GM23338 (cell line): ENCODE measurements around the gene H2BK1. TPM values are rescaled to one million over a fixed set of nuclear protein-coding genes. Genes with fewer than 3 reads are reported as not detected.

ENCODE experiments used
- ATAC-seq: fragments of 200-7000 bp; cut with Tn5 transposase; 3 replicates; pipeline ENCODE4 v1.9.1; 2020
- DNase-seq: peaks from one replicate; pipeline ENCODE4 v3.0.0-alpha.2; 2015; ENCODE audit warnings: low spot score
- H2AFZ ChIP-seq: fragments of 200-600 bp; sonication (generic); 2 replicates; pipeline ENCODE4 v1.8.0; 2016; ENCODE audit warnings: antibody characterized with exemption, mild to moderate bottlenecking, moderate library complexity
- H3F3A ChIP-seq: fragments of 200-600 bp; sonication (generic); replicated peaks from 2 replicates; pipeline ENCODE4 v1.8.0; 2017; ENCODE audit warnings: antibody characterized with exemption, mixed run types, low read depth
- H3K27ac ChIP-seq: fragments of 200-600 bp; sonication (generic); 2 replicates; pipeline ENCODE4 v1.6.1; 2016; ENCODE audit warnings: low read depth
- H3K27me3 ChIP-seq: fragments of 200-600 bp; sonication (generic); 2 replicates; pipeline ENCODE4 v1.8.0; 2016; ENCODE audit warnings: mild to moderate bottlenecking, mixed run types, moderate library complexity; ENCODE audit not compliant: insufficient read depth
- H3K36me3 ChIP-seq: fragments of 200-600 bp; sonication (generic); 2 replicates; pipeline ENCODE4 v1.8.0; 2016; ENCODE audit warnings: mild to moderate bottlenecking; ENCODE audit not compliant: insufficient read depth
- H3K4me1 ChIP-seq: fragments of 200-600 bp; sonication (generic); 2 replicates; pipeline ENCODE4 v1.8.0; 2016; ENCODE audit warnings: mild to moderate bottlenecking, moderate library complexity; ENCODE audit not compliant: insufficient read depth
- H3K4me2 ChIP-seq: fragments of 200-600 bp; sonication (generic); 2 replicates; pipeline ENCODE4 v1.7.1; 2017; ENCODE audit warnings: mixed run types
- H3K4me3 ChIP-seq: fragments of 200-600 bp; sonication (generic); 2 replicates; pipeline ENCODE4 v1.6.1; 2016; ENCODE audit warnings: mixed run types
- H3K79me2 ChIP-seq: fragments of 200-600 bp; sonication (generic); replicated peaks from 2 replicates; pipeline ENCODE4 v1.8.0; 2017; ENCODE audit warnings: mild to moderate bottlenecking; ENCODE audit not compliant: insufficient read depth
- H3K9me2 ChIP-seq: fragments of 200-600 bp; sonication (generic); 2 replicates; pipeline ENCODE4 v1.8.0; 2017; ENCODE audit not compliant: insufficient read depth
- H4K20me1 ChIP-seq: fragments of 200-600 bp; sonication (generic); replicated peaks from 2 replicates; pipeline ENCODE4 v1.8.0; 2017; ENCODE audit warnings: mild to moderate bottlenecking; ENCODE audit not compliant: insufficient read depth
- H3K27ac Mint-ChIP-seq: 2 replicates; pipeline ENCODE4 v1.8.0; 2020; ENCODE audit warnings: inconsistent platforms, mild to moderate bottlenecking, moderate library complexity, mixed read lengths
- H3K27me3 Mint-ChIP-seq: 3 replicates; pipeline ENCODE4 v1.8.0; 2022; ENCODE audit warnings: low read depth, mild to moderate bottlenecking, moderate library complexity, mixed read lengths, inconsistent platforms; ENCODE audit not compliant: insufficient read depth, poor library complexity
- H3K36me3 Mint-ChIP-seq: 3 replicates; pipeline ENCODE4 v1.8.0; 2021; ENCODE audit warnings: low read depth, mild to moderate bottlenecking, inconsistent platforms, moderate library complexity, mixed read lengths
- H3K4me1 Mint-ChIP-seq: 3 replicates; pipeline ENCODE4 v1.8.0; 2020; ENCODE audit warnings: mild to moderate bottlenecking, inconsistent platforms, mixed read lengths
- H3K4me3 Mint-ChIP-seq: 3 replicates; pipeline ENCODE4 v1.8.0; 2021; ENCODE audit warnings: moderate library complexity, mild to moderate bottlenecking, inconsistent platforms, mixed read lengths
- H3K9me3 Mint-ChIP-seq: 3 replicates; pipeline ENCODE4 v1.8.0; 2020; ENCODE audit warnings: moderate library complexity, mild to moderate bottlenecking, inconsistent platforms, mixed read lengths
- NANOG ChIP-seq: IDR thresholded peaks from 2 replicates; pipeline ENCODE4 v1.6.1; 2016; ENCODE audit warnings: antibody characterized with exemption, borderline replicate concordance
- ZNF331 ChIP-seq: fragments of 250-450 bp; sonication (Bioruptor Pico); IDR thresholded peaks from 2 replicates; pipeline ENCODE4 v1.5.0; 2020; ENCODE audit warnings: low read depth, mild to moderate bottlenecking, moderate library complexity
- polyA plus RNA-seq: library from polyadenylated mRNA; unstranded; fragments of >200 nt; fragmentation: Nextera tagmentation; extraction: Ambion mirVana; gene quantifications from 2 replicates; pipeline ENCODE4 v1.2.1, GENCODE V29; 2016
- total RNA-seq: library from RNA; depleted of rRNA; stranded (reverse); fragments of >200 nt; shearing (Covaris generic); gene quantifications from 2 replicates; pipeline ENCODE4 v1.2.3, GENCODE V29; 2014
- TF ChIP-seq, protein P1 (sequence below): IDR thresholded peaks from one replicate; pipeline ENCODE4 v1.6.1; 2018; ENCODE audit warnings: antibody characterized with exemption; ENCODE audit not compliant: unreplicated experiment
- TF ChIP-seq, protein P2 (sequence below): fragments of 250-450 bp; sonication (Bioruptor Pico); IDR thresholded peaks from 2 replicates; pipeline ENCODE4 v1.5.0; 2020; ENCODE audit warnings: mild to moderate bottlenecking, moderate library complexity

H2BK1 gene
- total and polyA plus RNA-seq, 2 experiments from 2014 or later, result not detected

DNA sequence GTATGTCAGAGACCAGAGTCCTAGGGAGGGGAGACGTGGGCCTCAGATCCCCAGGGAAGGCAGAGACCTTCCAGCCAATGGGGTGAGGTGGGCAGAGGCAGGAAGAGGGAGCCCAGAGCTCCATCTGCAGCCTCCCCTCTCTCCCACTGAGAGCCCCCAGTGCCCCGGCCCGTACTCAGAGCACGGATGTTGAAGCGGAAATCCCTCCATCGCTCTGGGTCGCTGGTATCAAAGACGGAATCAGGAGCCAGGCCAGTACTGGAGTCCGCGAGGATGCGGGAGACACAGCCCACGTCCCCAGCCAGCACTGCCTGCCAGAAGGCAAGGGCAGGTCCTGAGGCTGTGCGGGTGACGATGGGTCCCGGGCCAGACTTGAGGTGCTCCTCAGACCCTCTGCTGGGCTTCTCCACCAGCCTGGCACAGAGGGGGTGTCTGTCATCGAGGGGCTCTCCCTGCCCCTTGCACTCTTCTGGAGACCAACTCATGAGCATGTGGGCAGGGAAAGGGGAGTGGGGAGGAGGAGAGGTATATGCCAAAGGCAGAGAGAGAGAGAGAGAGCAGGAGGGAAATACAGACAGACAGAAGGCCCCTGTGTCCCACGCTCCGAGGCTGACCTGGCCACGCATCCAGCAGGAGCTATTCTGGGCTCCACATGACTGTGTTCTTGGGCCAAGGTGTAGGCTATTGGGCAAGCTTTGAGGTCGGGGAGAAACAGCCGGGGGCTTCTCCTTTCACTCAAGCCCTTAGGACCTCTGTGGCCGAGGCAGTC is 23.5 kb downstream of the H2BK1 start, which contains the start of gene ASB10:
ASB10 (minus strand) TSS at position 611 of the 769 bp plus-strand sequence; CDS start at position 491, 120 bp downstream.
- Mint-ChIP-seq H3K9me3 (no peaks in the 10 kb centered on the region), H3K36me3 (no peaks in the 10 kb centered on the region), H3K27ac (no peak within 1 kb of the TSS), H3K4me1 (no peaks in the 10 kb centered on the region), H3K27me3 (peaks cover 6% of the 10 kb centered on the region), H3K4me3 (no peak within 1 kb of the TSS)
- H3K4me2 ChIP-seq, result no peak within 1 kb of the TSS
- H3K4me3 ChIP-seq, result no peak within 1 kb of the TSS
- H3K9me2 ChIP-seq, result no peaks in the 10 kb centered on the region
- no peak for TF ChIP-seq NANOG
- TF ChIP-seq, protein P1, sequence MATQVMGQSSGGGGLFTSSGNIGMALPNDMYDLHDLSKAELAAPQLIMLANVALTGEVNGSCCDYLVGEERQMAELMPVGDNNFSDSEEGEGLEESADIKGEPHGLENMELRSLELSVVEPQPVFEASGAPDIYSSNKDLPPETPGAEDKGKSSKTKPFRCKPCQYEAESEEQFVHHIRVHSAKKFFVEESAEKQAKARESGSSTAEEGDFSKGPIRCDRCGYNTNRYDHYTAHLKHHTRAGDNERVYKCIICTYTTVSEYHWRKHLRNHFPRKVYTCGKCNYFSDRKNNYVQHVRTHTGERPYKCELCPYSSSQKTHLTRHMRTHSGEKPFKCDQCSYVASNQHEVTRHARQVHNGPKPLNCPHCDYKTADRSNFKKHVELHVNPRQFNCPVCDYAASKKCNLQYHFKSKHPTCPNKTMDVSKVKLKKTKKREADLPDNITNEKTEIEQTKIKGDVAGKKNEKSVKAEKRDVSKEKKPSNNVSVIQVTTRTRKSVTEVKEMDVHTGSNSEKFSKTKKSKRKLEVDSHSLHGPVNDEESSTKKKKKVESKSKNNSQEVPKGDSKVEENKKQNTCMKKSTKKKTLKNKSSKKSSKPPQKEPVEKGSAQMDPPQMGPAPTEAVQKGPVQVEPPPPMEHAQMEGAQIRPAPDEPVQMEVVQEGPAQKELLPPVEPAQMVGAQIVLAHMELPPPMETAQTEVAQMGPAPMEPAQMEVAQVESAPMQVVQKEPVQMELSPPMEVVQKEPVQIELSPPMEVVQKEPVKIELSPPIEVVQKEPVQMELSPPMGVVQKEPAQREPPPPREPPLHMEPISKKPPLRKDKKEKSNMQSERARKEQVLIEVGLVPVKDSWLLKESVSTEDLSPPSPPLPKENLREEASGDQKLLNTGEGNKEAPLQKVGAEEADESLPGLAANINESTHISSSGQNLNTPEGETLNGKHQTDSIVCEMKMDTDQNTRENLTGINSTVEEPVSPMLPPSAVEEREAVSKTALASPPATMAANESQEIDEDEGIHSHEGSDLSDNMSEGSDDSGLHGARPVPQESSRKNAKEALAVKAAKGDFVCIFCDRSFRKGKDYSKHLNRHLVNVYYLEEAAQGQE, result no peak
- TF ChIP-seq, protein P2, sequence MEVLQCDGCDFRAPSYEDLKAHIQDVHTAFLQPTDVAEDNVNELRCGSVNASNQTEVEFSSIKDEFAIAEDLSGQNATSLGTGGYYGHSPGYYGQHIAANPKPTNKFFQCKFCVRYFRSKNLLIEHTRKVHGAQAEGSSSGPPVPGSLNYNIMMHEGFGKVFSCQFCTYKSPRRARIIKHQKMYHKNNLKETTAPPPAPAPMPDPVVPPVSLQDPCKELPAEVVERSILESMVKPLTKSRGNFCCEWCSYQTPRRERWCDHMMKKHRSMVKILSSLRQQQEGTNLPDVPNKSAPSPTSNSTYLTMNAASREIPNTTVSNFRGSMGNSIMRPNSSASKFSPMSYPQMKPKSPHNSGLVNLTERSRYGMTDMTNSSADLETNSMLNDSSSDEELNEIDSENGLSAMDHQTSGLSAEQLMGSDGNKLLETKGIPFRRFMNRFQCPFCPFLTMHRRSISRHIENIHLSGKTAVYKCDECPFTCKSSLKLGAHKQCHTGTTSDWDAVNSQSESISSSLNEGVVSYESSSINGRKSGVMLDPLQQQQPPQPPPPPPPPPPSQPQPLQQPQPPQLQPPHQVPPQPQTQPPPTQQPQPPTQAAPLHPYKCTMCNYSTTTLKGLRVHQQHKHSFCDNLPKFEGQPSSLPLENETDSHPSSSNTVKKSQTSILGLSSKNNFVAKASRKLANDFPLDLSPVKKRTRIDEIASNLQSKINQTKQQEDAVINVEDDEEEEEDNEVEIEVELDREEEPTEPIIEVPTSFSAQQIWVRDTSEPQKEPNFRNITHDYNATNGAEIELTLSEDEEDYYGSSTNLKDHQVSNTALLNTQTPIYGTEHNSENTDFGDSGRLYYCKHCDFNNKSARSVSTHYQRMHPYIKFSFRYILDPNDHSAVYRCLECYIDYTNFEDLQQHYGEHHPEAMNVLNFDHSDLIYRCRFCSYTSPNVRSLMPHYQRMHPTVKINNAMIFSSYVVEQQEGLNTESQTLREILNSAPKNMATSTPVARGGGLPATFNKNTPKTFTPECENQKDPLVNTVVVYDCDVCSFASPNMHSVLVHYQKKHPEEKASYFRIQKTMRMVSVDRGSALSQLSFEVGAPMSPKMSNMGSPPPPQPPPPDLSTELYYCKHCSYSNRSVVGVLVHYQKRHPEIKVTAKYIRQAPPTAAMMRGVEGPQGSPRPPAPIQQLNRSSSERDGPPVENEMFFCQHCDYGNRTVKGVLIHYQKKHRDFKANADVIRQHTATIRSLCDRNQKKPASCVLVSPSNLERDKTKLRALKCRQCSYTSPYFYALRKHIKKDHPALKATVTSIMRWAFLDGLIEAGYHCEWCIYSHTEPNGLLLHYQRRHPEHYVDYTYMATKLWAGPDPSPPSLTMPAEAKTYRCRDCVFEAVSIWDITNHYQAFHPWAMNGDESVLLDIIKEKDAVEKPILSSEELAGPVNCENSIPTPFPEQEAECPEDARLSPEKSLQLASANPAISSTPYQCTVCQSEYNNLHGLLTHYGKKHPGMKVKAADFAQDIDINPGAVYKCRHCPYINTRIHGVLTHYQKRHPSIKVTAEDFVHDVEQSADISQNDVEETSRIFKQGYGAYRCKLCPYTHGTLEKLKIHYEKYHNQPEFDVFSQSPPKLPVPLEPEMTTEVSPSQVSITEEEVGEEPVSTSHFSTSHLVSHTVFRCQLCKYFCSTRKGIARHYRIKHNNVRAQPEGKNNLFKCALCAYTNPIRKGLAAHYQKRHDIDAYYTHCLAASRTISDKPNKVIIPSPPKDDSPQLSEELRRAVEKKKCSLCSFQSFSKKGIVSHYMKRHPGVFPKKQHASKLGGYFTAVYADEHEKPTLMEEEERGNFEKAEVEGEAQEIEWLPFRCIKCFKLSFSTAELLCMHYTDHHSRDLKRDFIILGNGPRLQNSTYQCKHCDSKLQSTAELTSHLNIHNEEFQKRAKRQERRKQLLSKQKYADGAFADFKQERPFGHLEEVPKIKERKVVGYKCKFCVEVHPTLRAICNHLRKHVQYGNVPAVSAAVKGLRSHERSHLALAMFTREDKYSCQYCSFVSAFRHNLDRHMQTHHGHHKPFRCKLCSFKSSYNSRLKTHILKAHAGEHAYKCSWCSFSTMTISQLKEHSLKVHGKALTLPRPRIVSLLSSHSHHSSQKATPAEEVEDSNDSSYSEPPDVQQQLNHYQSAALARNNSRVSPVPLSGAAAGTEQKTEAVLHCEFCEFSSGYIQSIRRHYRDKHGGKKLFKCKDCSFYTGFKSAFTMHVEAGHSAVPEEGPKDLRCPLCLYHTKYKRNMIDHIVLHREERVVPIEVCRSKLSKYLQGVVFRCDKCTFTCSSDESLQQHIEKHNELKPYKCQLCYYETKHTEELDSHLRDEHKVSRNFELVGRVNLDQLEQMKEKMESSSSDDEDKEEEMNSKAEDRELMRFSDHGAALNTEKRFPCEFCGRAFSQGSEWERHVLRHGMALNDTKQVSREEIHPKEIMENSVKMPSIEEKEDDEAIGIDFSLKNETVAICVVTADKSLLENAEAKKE (CRISPR knock-in tag), result no peak
- no peak for TF ChIP-seq ZNF331
- no peaks in the 10 kb centered on the region for H3K79me2 ChIP-seq
- no peak within 1 kb of the TSS for H2AFZ ChIP-seq
- no peaks in the 10 kb centered on the region for H3K36me3 ChIP-seq
- H3F3A ChIP-seq, result no peaks in the 10 kb centered on the region
- H3K27me3 ChIP-seq, result no peaks in the 10 kb centered on the region
- ATAC-seq (no peak; the same call in 2 of the 3 replicates), DNase-seq (no peak)
- no peaks in the 10 kb centered on the region for H3K4me1 ChIP-seq
- no peak within 1 kb of the TSS for H3K27ac ChIP-seq
- no peaks in the 10 kb centered on the region for H4K20me1 ChIP-seq
